HCT116 (cell line): ENCODE data around the gene TNS3. TPM values are rescaled to one million over a fixed set of nuclear protein-coding genes. Genes with fewer than 3 reads are reported as not detected.

Experiments
- ATAC-seq: fragments of 200-7000 bp; cut with Tn5 transposase; 2 replicates; pipeline ENCODE4 v1.9.1; 2020; ENCODE audit warnings: mild to moderate bottlenecking, moderate library complexity
- BruUV-seq: library from RNA; stranded (reverse); fragments of 400-500 nt; replicated peaks from 2 replicates; lab custom pipeline; 2021; lab: Mats Ljungman, UMichigan
- CTCF ChIA-PET: fragments of 300-600 bp; sonication (Branson Sonifier 250); formaldehyde crosslinking; loops from one replicate; lab custom pipeline; 2021; ENCODE audit warnings: antibody characterized with exemption; lab: Charles Lee
- POLR2A ChIA-PET: fragments of 300-600, 350-600 bp; sonication (Branson Sonifier 250); formaldehyde crosslinking; loops from one replicate; lab custom pipeline; 2021; ENCODE audit warnings: antibody characterized with exemption; lab: Charles Lee
- RAD21 ChIA-PET, 2 experiments: fragments of 300-600 bp; sonication (Branson Sonifier 250); formaldehyde crosslinking; loops; one replicate each; lab custom pipeline; 2023; ENCODE audit warnings: low total read pairs in 2 of 2; ENCODE audit not compliant: uncharacterized antibody in 2 of 2, unreplicated experiment in 2 of 2, low non-redundant PET in 1 of 2; lab: Charles Lee
- DNase-seq: peaks from one replicate; pipeline ENCODE4 v3.0.0-alpha.2; 2010; ENCODE audit warnings: low read depth, low spot score
- H2AFZ ChIP-seq: fragments of 200-600 bp; shearing (Covaris generic), sonication (generic); 2 replicates; pipeline ENCODE4 v1.6.1; 2017; ENCODE audit warnings: low read depth, mixed run types, mixed read lengths, antibody characterized with exemption, low read length; ENCODE audit not compliant: poor library complexity, severe bottlenecking
- H3K27ac ChIP-seq: 2 replicates; pipeline ENCODE4 v1.5.1; 2012; ENCODE audit warnings: low read depth, low read length
- H3K27me3 ChIP-seq: fragments of 200-600 bp; sonication (generic); 2 replicates; pipeline ENCODE4 v1.6.1; 2016; ENCODE audit warnings: mixed run types, low read length, mixed read lengths; ENCODE audit not compliant: insufficient read depth
- H3K36me3 ChIP-seq, 2 experiments: fragments of 200-500 bp in 1 of 2; fragments of 200-600 bp in 1 of 2; sonication (Bioruptor generic) in 1 of 2; sonication (generic) in 1 of 2; 2 replicates each; pipeline versions ENCODE4 v1.5.1 to v1.6.1; 2014 to 2016; ENCODE audit warnings: low read length in 2 of 2, inconsistent platforms in 1 of 2, mixed read lengths in 1 of 2, mixed run types in 1 of 2; ENCODE audit not compliant: insufficient read depth in 2 of 2, control insufficient read depth in 1 of 2
- H3K4me1 ChIP-seq, 2 experiments: fragments of 200-600 bp in 1 of 2; sonication (generic) in 1 of 2; 2 replicates each; pipeline versions ENCODE4 v1.5.1 to v1.6.1; 2012 to 2017; ENCODE audit warnings: low read length in 2 of 2, inconsistent platforms in 1 of 2, mild to moderate bottlenecking in 1 of 2, mixed read lengths in 1 of 2, mixed run types in 1 of 2, moderate library complexity in 1 of 2; ENCODE audit not compliant: insufficient read depth in 2 of 2, control insufficient read depth in 1 of 2
- H3K4me2 ChIP-seq: fragments of 200-600 bp; sonication (generic); 2 replicates; pipeline ENCODE4 v1.6.1; 2017; ENCODE audit warnings: mixed run types, low read length, mixed read lengths
- H3K4me3 ChIP-seq, 2 experiments: fragments of 200-600 bp in 1 of 2; sonication (generic) in 1 of 2; replicated peaks in 1 of 2; 2 replicates each; pipeline ENCODE4 v1.5.1; 2011 to 2016; ENCODE audit warnings: low read length in 2 of 2, control low read depth in 1 of 2, low read depth in 1 of 2, mild to moderate bottlenecking in 1 of 2, mixed read lengths in 1 of 2, mixed run types in 1 of 2
- H3K79me2 ChIP-seq: fragments of 200-600 bp; sonication (generic); 2 replicates; pipeline ENCODE4 v1.6.1; 2017; ENCODE audit warnings: mild to moderate bottlenecking, mixed run types, low read length, moderate library complexity, mixed read lengths; ENCODE audit not compliant: insufficient read depth
- H3K9ac ChIP-seq: fragments of 200-600 bp; sonication (generic); 2 replicates; pipeline ENCODE4 v1.6.1; 2016; ENCODE audit warnings: low read length, mixed read lengths
- H3K9me2 ChIP-seq: fragments of 200-600 bp; sonication (generic), shearing (Covaris generic); 2 replicates; pipeline ENCODE4 v1.6.1; 2017; ENCODE audit warnings: mixed run types, mild to moderate bottlenecking, moderate library complexity; ENCODE audit not compliant: insufficient read depth
- H3K9me3 ChIP-seq, 2 experiments: fragments of 200-500 bp in 1 of 2; fragments of 200-600 bp in 1 of 2; sonication (Bioruptor generic) in 1 of 2; sonication (generic) in 1 of 2; 2 replicates each; pipeline ENCODE4 v1.6.1; 2014 to 2017; ENCODE audit warnings: low read length in 2 of 2, mixed read lengths in 2 of 2, inconsistent platforms in 1 of 2, low read depth in 1 of 2, mild to moderate bottlenecking in 1 of 2, mixed run types in 1 of 2, moderate library complexity in 1 of 2; ENCODE audit not compliant: control insufficient read depth in 1 of 2, insufficient read depth in 1 of 2
- H4K20me1 ChIP-seq: fragments of 200-600 bp; sonication (generic), shearing (Covaris generic); 2 replicates; pipeline ENCODE4 v1.6.1; 2017; ENCODE audit warnings: mixed run types, mild to moderate bottlenecking, moderate library complexity; ENCODE audit not compliant: insufficient read depth
- EZH2 ChIP-seq: fragments of 200-600 bp; sonication (generic); IDR thresholded peaks from 2 replicates; pipeline ENCODE4 v1.6.1; 2017; ENCODE audit warnings: antibody characterized with exemption, mixed run types
- JUND ChIP-seq: IDR thresholded peaks from 2 replicates; pipeline ENCODE4 v1.6.1; 2012
- SRF ChIP-seq: IDR thresholded peaks from 2 replicates; pipeline ENCODE4 v1.6.1; 2012; ENCODE audit warnings: low read depth
- TCF7L2 ChIP-seq: IDR thresholded peaks from 2 replicates; pipeline ENCODE4 v1.7.0; 2011; ENCODE audit warnings: borderline replicate concordance, inconsistent platforms; ENCODE audit not compliant: insufficient read depth, insufficient read length; ENCODE audit errors: extremely low read depth
- YY1 ChIP-seq: IDR thresholded peaks from 2 replicates; pipeline ENCODE4 v1.6.1; 2011; ENCODE audit warnings: low read length, low read depth, moderate library complexity, mild to moderate bottlenecking; ENCODE audit not compliant: insufficient replicate concordance; ENCODE audit errors: extremely low read depth
- intact Hi-C: fragments of 100-400 bp; cut with micrococcal nuclease; formaldehyde crosslinking; loops from 2 replicates; pipeline ENCODE4 v1.10.0; 2022
- total RNA-seq: library from RNA; stranded (reverse); gene quantifications from one replicate; pipeline ENCODE4 v1.2.1, GENCODE V29; 2021; ENCODE audit not compliant: unreplicated experiment

TNS3 gene
- total RNA-seq, 1 experiment from 2014 or later: 9.1 TPM

DNA sequence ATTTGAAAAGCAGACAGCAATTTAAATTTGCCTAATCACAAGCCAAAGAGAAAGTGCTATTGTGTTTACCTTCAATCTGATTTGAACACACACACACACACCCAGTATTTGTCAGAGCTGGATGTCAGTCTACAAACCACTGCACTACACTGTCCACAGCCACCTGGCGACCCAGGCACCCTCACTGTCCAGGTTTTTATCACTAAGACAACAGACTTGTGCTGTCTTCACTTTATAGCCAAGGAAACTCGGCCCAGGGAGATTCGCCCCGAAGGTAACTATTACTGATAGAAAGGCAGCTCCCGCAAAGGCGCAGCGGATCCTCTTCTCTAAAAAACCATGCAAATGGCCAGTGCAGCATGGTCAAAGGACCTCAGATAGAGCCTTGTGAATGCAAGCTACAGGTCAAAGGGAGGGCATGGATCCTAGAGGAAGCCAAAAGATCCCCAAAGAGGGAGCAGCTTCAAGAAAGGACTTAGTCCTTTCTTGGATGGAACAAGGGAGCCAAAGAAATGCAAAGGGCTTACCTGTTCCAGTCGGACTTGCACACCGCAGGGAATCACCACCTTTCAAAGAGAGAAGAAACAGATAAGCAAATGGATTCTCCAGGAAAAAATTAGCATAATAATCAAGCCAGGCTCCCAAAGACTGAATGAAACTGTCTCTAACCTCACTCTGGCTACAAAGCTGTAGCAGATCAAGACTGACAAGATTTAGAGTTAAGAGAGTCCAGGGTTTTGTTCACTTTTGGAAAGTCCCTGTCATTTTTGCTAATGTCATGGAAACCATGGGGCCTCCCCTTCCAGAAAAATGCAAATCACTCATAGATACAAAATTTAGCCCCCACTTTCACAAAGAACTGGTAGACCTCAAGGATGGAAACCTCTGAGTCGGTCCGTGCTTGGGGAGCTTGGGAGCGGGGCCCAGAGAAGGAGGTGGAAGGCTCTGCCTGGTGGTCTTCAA is 101.1 kb downstream of the TNS3 start:
- POLR2A ChIA-PET: no interaction called here
- RAD21 ChIA-PET: no interaction called here
- intact Hi-C loops: no loop called here
- H3K36me3 ChIP-seq: no peaks in the 10 kb centered on the region
- H3K4me3 ChIP-seq: no peak overlapping the region
- H3K9ac ChIP-seq: no peak overlapping the region
- peaks cover 61 to 68% of the 10 kb centered on the region in 2 experiments for H3K4me1 ChIP-seq
- no peaks in the 10 kb centered on the region for H3K9me2 ChIP-seq
- CTCF ChIA-PET: no interaction called here
- no peak overlapping the region for H3K27ac ChIP-seq
- no peaks in the 10 kb centered on the region for H3K9me3 ChIP-seq
- H3K4me2 ChIP-seq: no peak overlapping the region
- H3K79me2 ChIP-seq: no peaks in the 10 kb centered on the region
- TF ChIP-seq YY1: no peak
- H3K27me3 ChIP-seq: no peaks in the 10 kb centered on the region
- H4K20me1 ChIP-seq: no peaks in the 10 kb centered on the region
- ATAC-seq: no peak
- no TSS peak for BruUV-seq
- no peak overlapping the region for H2AFZ ChIP-seq
- no peak for DNase-seq

DNA sequence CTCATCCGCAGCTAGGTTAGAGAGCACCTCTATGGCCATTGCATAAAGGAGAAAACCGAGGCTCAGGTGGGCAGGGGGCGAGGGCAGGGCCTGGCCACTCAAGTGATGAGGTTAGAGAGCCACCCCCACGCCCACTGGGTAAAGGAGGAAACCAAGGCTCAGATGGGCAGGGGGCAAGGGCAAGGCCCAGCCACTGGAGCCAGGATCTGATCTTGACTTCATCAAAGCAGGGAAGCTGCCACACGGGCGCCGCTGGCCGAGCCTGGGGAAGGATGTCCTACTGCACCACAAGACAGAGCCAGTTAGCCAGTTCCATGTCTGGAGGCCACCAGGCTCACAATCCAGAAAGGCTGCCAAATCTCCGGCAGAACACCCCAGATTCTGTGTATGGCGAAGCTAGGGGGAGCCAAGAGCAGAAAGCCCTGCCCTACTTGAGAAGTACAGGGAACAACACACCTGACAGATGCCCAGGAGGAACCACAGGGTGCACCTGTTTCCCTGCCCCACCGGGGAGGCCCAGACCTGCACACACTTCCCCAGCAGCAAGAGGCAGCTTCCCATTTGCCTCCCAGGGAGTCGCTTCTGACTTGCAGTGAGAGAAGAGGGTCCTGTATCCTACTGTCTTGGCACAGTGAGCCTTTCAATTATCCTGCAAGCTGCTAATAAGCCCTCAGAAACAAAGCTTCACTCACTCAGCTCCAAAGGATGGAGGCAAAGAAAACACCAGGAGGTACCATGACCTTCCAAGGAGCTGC is 101.9 kb downstream of the TNS3 start:
- RAD21 ChIA-PET: no interaction called here
- H3K79me2 ChIP-seq: no peaks in the 10 kb centered on the region
- H3K4me1 ChIP-seq: peaks cover 61 to 66% of the 10 kb centered on the region in 2 experiments
- H3K9ac ChIP-seq: no peak overlapping the region
- no peak overlapping the region for H3K27ac ChIP-seq
- H3K4me3 ChIP-seq: no peak overlapping the region
- CTCF ChIA-PET: no interaction called here
- no peak overlapping the region for H2AFZ ChIP-seq
- TF ChIP-seq SRF (no peak), JUND (no peak), EZH2 (no peak), TCF7L2 (no peak)
- TF ChIP-seq, all 23 proteins: peak for 0
- Histone ChIP-seq H3K9me2 (no peaks in the 10 kb centered on the region), H3K9me3 (no peaks in the 10 kb centered on the region), H4K20me1 (no peaks in the 10 kb centered on the region), H3K27me3 (no peaks in the 10 kb centered on the region), H3K4me2 (no peak overlapping the region), H3K36me3 (no peaks in the 10 kb centered on the region)
- POLR2A ChIA-PET: no interaction called here
- DNase-seq (no peak), ATAC-seq (no peak)
- intact Hi-C loops: loop anchor here (5.0 kb wide), 1 partner anchor 102 kb away; the partner anchor contains the start of gene TNS3
- no TSS peak for BruUV-seq
